Middle frontal gyrus (tissue), 1 donor: ENCODE measurements around the gene PYCARD.
A peak's percentile ranks its signal among the peaks of the same experiment; 100 is the strongest.
"Not testable (repeated sequence)": the region's sequence is repeated elsewhere in the genome, so short reads cannot be mapped to it uniquely, and the experiment has no call there.

Source experiments
- DNase-seq: peaks from one replicate; pipeline ENCODE4 v3.0.0-alpha.2; 2015; ENCODE audit warnings: low spot score; ENCODE audit errors: extremely low spot score

The PYCARD gene

GRCh38 chr16:31191697-31192428 is 10.7 kb downstream of the PYCARD start:
- DNase-seq = no peak

GRCh38 chr16:31190818-31191444 is 11.6 kb downstream of the PYCARD start:
- DNase-seq = no peak

- DNase-seq = no peak
These were observed 12.5 kb downstream of the PYCARD start for GRCh38 chr16:31190061-31190460.

DNA sequence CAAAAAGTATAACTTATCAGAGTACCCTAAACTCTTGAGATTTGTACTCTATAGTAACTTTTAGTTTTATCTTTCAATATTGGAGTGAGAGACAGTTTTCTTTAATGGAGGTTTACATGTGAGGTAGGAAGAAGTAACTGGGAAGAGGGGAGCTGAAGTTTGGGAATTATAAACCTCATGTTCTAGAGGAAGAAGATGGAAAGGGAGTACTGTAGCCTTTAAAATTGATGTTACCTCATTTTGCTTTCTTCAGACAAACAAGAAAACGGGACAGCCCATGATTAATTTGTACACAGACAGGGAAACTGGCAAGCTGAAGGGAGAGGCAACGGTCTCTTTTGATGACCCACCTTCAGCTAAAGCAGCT is 13.2 kb downstream of the PYCARD start:
- DNase-seq = no peak

GRCh38 chr16:31188450-31189411 is 13.8 kb downstream of the PYCARD start:
- no peak for DNase-seq

GRCh38 chr16:31187808-31188189 is 14.8 kb downstream of the PYCARD start:
- no peak for DNase-seq

GRCh38 chr16:31186930-31187807 is 15.4 kb downstream of the PYCARD start:
- DNase-seq = no peak

DNA sequence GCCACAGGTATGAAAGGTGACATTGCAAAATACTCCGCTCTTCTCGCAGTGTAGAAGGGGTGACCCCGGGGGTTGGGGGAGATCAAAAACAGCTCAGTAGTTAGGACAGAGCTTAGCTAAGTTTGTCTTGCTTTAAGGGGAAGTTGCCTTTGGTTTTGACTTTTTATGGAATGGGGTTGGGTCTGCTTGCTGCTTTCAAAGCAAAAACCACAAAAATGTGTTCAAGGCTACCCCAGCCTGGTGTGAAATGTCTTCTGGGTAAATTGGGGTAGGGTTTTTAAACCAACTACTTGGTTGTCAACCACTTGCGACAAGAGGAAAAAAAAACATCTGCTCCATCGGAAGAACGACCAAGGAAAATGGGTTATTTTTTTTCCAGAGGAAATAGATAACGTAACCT is 16.4 kb downstream of the PYCARD start:
- DNase-seq = no peak

GRCh38 chr16:31185339-31185738 is 17.2 kb downstream of the PYCARD start:
- no peak for DNase-seq

DNA sequence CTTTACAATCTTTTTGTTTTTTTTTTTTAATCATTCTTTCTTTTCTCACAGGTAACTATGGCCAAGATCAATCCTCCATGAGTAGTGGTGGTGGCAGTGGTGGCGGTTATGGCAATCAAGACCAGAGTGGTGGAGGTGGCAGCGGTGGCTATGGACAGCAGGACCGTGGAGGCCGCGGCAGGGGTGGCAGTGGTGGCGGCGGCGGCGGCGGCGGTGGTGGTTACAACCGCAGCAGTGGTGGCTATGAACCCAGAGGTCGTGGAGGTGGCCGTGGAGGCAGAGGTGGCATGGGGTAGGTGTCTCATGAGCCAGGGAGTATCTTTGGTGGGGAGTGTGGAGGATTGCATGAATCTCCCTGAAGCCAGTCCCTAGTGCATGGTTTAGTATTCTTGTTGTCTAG is 17.7 kb downstream of the PYCARD start:
- no peak for DNase-seq

- no peak for DNase-seq
These were observed 18.8 kb downstream of the PYCARD start for GRCh38 chr16:31183432-31184428.

- DNase-seq = no peak
These were observed 20.2 kb downstream of the PYCARD start for GRCh38 chr16:31182391-31182790.

DNA sequence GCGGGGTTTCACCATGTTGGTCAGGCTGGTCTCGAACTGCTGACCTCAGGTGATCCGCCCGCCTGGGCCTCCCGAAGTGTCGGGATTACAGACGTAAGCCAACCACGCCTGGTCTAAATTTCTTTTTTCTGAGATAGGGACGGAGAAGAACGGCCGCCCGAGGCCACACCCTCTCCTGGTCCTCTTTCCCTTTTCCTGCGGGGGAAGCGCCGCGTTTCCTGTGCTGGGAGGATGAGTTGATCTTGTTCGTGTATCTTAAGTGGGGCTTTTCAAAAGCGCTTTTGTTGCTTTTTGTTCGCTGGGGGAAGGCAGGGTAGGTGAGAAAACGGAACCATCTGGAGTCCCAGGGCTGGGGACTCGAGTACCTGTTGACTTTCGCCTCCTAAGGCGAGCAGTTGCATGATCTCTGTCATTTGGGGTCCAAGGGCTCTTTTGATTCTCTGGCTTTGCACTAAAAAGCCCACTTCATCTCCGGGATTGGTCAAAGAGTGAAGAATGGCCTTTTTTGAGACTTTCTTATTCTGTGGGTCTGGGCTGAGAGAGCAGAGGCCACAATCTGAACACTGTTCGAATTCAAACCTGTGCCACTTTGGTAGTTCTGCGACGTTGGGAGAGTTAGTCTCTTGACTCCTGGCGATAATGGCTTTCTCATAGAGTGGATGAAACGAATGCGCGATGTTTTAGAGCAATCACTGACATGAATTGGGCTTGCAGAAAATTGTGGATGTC is 21.3 kb downstream of the PYCARD start:
- no peak for DNase-seq

- DNase-seq = peak; percentile 90
These were observed 22.7 kb downstream of the PYCARD start, which contains the start of gene FUS for GRCh38 chr16:31179747-31180459. FUS (plus strand) TSS chr16:31180139; CDS start chr16:31180215, 76 bp downstream.

GRCh38 chr16:31179219-31179746 is 23.3 kb downstream of the PYCARD start:
- no peak for DNase-seq

DNA sequence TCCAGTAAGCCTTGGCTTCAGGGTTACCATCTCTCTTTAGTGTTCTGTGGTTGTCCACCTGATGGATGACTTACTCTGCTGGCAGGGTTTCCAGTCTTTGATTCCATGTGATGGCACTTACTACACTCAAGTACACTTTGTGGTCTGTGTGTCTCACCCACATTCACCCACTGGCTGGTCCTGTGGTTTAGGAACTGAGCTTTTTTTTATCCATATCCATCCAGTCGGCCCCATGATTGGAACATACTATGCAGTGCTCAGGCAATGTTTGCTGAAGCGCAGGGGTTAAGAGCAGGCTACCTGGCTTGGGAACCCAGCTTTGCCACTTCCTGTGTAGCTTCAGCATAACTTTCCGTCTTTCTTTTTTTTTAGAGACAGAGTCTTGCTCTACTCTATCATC is 25.4 kb downstream of the PYCARD start:
- DNase-seq = no peak

DNA sequence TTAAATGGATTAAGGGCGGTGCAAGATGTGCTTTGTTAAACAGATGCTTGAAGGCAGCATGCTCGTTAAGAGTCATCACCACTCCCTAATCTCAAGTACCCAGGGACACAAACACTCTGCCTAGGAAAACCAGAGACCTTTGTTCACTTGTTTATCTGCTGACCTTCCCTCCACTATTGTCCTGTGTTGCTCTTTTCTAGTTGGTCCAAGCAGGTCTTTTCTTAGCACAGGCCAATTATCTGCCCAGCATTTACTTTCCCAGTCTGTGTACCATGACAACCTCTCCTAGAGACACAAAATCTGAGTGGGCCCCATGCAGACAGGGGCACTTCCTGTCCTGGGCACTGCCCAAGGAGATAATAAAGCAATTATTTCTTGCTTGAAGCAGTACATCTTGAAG is 32.5 kb downstream of the PYCARD start:
- not testable (repeated sequence) for DNase-seq

- DNase-seq = no peak
These were observed 33.7 kb downstream of the PYCARD start for GRCh38 chr16:31168848-31169247.
